Measurements from ENCODE around the gene ESR1.

Gene ESR1
- 0.06 to 4.6 (median 0.30) reads per million in 9 experiments for total RNA-seq

DNA sequence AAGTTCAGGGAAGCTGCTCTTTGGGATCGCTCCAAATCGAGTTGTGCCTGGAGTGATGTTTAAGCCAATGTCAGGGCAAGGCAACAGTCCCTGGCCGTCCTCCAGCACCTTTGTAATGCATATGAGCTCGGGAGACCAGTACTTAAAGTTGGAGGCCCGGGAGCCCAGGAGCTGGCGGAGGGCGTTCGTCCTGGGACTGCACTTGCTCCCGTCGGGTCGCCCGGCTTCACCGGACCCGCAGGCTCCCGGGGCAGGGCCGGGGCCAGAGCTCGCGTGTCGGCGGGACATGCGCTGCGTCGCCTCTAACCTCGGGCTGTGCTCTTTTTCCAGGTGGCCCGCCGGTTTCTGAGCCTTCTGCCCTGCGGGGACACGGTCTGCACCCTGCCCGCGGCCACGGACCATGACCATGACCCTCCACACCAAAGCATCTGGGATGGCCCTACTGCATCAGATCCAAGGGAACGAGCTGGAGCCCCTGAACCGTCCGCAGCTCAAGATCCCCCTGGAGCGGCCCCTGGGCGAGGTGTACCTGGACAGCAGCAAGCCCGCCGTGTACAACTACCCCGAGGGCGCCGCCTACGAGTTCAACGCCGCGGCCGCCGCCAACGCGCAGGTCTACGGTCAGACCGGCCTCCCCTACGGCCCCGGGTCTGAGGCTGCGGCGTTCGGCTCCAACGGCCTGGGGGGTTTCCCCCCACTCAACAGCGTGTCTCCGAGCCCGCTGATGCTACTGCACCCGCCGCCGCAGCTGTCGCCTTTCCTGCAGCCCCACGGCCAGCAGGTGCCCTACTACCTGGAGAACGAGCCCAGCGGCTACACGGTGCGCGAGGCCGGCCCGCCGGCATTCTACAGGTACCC lies at the start of gene ESR1:
TSS of gene ESR1 (plus strand) at position 170 of the 858 bp plus-strand sequence. CDS start at position 401, 231 bp downstream.
- H3K36me3 Mint-ChIP-seq (ENCODE audit: insufficient read depth): no peaks in the 10 kb centered on the region
- peak within 1 kb of the TSS; percentile 65 to 73 for H3K4me3 Mint-ChIP-seq
- H3K4me1 Mint-ChIP-seq (ENCODE audit: low read depth in 2 of 2): peaks cover 10 to 11% of the 10 kb centered on the region in 2 donors
- no peak within 1 kb of the TSS for H3K27ac Mint-ChIP-seq
- no peak for ATAC-seq (replicated peaks)
- no peak for DNase-seq
- peaks cover 66 to 67% of the 10 kb centered on the region in 2 donors for H3K27me3 Mint-ChIP-seq
- no peaks in the 10 kb centered on the region for H3K9me3 Mint-ChIP-seq

GRCh38 chr6:151760486-151760885 lies 47.0 kb upstream of the ESR1 start:
- Mint-ChIP-seq H3K36me3 (ENCODE audit: insufficient read depth) (no peaks in the 10 kb centered on the region), H3K9me3 (no peaks in the 10 kb centered on the region), H3K27me3 (peaks cover 8 to 14% of the 10 kb centered on the region in 2 donors), H3K4me3 (no peak overlapping the region), H3K4me1 (ENCODE audit: low read depth in 2 of 2) (peaks cover 6 to 7% of the 10 kb centered on the region in 2 donors), H3K27ac (no peak overlapping the region)
- ATAC-seq (replicated peaks) (no peak), DNase-seq (no peak)

GRCh38 chr6:151761851-151762250 lies 45.6 kb upstream of the ESR1 start:
- H3K36me3 Mint-ChIP-seq (ENCODE audit: insufficient read depth): no peaks in the 10 kb centered on the region
- H3K4me1 Mint-ChIP-seq (ENCODE audit: low read depth in 2 of 2): peaks cover 6 to 7% of the 10 kb centered on the region in 2 donors
- no peaks in the 10 kb centered on the region for H3K9me3 Mint-ChIP-seq
- no peak overlapping the region for H3K27ac Mint-ChIP-seq
- no peak for ATAC-seq (replicated peaks)
- H3K4me3 Mint-ChIP-seq: no peak overlapping the region
- H3K27me3 Mint-ChIP-seq: peaks cover 8 to 14% of the 10 kb centered on the region in 2 donors
- DNase-seq: no peak

- DNase-seq: no peak
- peaks cover 0 to 2% of the 10 kb centered on the region in 2 donors for H3K4me1 Mint-ChIP-seq (ENCODE audit: low read depth in 2 of 2)
- H3K27me3 Mint-ChIP-seq: peaks cover 8 to 18% of the 10 kb centered on the region in 2 donors
- H3K9me3 Mint-ChIP-seq: no peaks in the 10 kb centered on the region
- H3K36me3 Mint-ChIP-seq (ENCODE audit: insufficient read depth): no peaks in the 10 kb centered on the region
- ATAC-seq (replicated peaks): no peak
- no peak overlapping the region for H3K27ac Mint-ChIP-seq
- H3K4me3 Mint-ChIP-seq: no peak overlapping the region
Measured at GRCh38 chr6:151762817-151763216, 44.7 kb upstream of the ESR1 start.

DNA sequence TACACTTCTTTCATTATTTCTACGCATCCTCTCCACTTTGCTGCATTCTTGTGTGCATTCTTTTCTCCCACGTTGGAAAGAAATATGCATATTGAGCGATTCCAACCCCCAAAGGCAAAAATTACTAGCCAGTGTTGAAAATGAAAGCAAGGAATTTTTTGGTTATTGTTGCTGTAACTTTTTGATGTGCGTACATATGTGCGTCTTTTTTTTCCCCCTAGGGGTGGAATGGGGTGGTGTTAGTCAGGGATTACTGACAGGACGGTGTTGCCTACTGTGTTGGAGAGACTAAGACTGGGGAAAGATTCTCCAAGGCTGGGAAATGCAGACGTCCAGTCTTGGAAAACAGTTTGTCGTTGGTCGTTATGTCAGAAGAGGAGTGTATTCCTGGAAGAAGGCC lies 44.2 kb upstream of the ESR1 start:
- H3K4me3 Mint-ChIP-seq: no peak overlapping the region
- no peak overlapping the region for H3K27ac Mint-ChIP-seq
- DNase-seq: no peak

DNA sequence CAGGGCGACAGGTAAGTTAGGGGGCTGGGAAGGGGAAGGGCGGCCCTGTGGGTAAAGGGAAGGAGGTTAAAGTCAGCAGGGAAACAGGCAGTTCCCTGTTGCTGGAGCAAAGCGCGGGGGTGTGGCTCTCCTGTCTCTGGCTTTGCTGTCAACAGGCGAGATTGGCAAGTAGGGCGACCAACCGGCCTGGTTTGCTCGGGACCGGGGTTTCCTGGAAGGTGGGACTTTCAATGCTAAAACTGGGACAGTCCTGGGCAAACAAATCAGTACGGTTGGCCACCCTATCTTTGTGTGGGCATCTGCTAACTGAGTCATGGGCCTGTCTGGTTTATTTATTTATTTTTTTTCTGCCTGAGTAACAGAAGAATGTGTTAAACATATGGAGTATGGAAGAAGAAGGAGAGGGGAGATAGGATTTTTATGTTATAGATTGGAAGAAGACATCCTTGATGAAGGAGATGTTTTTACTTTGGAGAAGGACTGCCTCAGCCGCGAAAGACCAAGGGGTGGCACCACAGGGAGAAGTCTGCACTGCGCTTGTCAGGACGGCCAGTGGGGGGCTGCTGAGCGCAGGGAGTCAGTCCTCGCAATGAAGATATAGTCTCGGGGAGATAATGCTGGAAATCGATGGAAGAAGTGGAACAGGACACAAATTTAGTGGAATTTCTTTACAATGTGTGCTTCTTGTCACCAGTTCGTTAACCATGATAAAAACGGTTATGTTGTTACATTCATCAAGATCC lies 43.4 kb upstream of the ESR1 start:
- H3K27ac Mint-ChIP-seq: peak overlapping the region in 1 of 2 donors; percentile 9
- peaks cover 0 to 2% of the 10 kb centered on the region in 2 donors for H3K4me1 Mint-ChIP-seq (ENCODE audit: low read depth in 2 of 2)
- peak; percentile 53 for ATAC-seq (replicated peaks)
- H3K9me3 Mint-ChIP-seq: no peaks in the 10 kb centered on the region
- no peaks in the 10 kb centered on the region for H3K36me3 Mint-ChIP-seq (ENCODE audit: insufficient read depth)
- H3K4me3 Mint-ChIP-seq: no peak overlapping the region
- H3K27me3 Mint-ChIP-seq: peaks cover 8 to 25% of the 10 kb centered on the region in 2 donors
- no peak for DNase-seq

More for the DNA sequence above, 44.2 kb upstream of the ESR1 start:
- Mint-ChIP-seq H3K9me3 (no peaks in the 10 kb centered on the region), H3K27me3 (peaks cover 8 to 23% of the 10 kb centered on the region in 2 donors), H3K4me1 (ENCODE audit: low read depth in 2 of 2) (peaks cover 0 to 2% of the 10 kb centered on the region in 2 donors), H3K36me3 (ENCODE audit: insufficient read depth) (no peaks in the 10 kb centered on the region)
- ATAC-seq (replicated peaks): no peak

- peaks cover 16 to 34% of the 10 kb centered on the region in 2 donors for H3K27me3 Mint-ChIP-seq
- ATAC-seq (replicated peaks) (peak; percentile 58), DNase-seq (peak; percentile 17 to 52 (median 18))
- H3K36me3 Mint-ChIP-seq (ENCODE audit: insufficient read depth): no peaks in the 10 kb centered on the region
- H3K4me3 Mint-ChIP-seq: no peak overlapping the region
- H3K4me1 Mint-ChIP-seq (ENCODE audit: low read depth in 2 of 2): peaks cover 0 to 2% of the 10 kb centered on the region in 2 donors
- no peaks in the 10 kb centered on the region for H3K9me3 Mint-ChIP-seq
- H3K27ac Mint-ChIP-seq: no peak overlapping the region
Measured at GRCh38 chr6:151765444-151765886, 42.0 kb upstream of the ESR1 start.

- peaks cover 15 to 30% of the 10 kb centered on the region in 2 donors for H3K27me3 Mint-ChIP-seq
- no peaks in the 10 kb centered on the region for H3K9me3 Mint-ChIP-seq
- H3K36me3 Mint-ChIP-seq (ENCODE audit: insufficient read depth): peaks cover 3% of the 10 kb centered on the region
- ATAC-seq (replicated peaks) (no peak), DNase-seq (no peak)
- no peak overlapping the region for H3K4me3 Mint-ChIP-seq
- no peaks in the 10 kb centered on the region for H3K4me1 Mint-ChIP-seq (ENCODE audit: low read depth in 2 of 2)
- H3K27ac Mint-ChIP-seq: no peak overlapping the region
Measured at GRCh38 chr6:151772446-151772845, 35.0 kb upstream of the ESR1 start.

DNA sequence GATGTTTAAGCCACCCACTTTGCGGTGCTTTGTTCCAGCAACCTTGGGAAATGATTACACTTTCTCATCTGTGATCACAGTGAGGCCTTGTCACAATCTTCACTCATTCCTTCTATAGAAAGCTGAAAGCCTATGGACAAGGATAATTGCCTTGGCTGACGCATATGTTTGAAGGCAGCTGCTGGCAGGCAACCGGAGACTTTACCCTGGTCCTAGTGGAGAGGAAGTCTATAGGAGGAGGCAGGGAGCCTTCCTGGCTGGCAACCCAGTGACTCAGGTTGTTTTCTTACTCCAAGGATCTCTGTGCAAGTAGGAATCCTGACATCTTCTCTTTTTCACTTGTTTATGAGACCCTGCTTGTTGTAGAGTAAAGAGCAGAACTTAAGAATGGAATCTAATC lies 34.1 kb upstream of the ESR1 start:
- peaks cover 3% of the 10 kb centered on the region for H3K36me3 Mint-ChIP-seq (ENCODE audit: insufficient read depth)
- H3K4me1 Mint-ChIP-seq (ENCODE audit: low read depth in 2 of 2): no peaks in the 10 kb centered on the region
- DNase-seq (no peak), ATAC-seq (replicated peaks) (no peak)
- no peaks in the 10 kb centered on the region for H3K9me3 Mint-ChIP-seq
- no peak overlapping the region for H3K27ac Mint-ChIP-seq
- peaks cover 15 to 24% of the 10 kb centered on the region in 2 donors for H3K27me3 Mint-ChIP-seq
- H3K4me3 Mint-ChIP-seq: no peak overlapping the region

DNA sequence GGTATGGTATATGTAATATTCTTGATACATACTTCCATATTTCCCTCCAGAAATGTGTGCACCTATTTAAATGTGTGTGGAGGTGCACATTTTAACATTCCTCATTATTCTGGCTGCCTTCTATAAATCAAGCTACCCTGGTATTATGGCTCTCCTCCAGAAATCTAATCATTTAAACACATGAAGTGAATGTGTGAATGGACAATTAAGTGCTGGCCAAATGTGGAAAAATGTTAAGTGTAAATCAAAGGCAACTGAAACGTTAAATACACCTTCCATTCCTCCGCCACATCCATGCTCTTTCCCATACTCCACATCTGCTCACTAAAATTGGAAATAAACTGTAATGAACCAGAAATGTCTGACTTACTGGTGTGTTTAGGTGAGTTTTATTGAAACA lies 24.9 kb upstream of the ESR1 start:
- H3K4me3 Mint-ChIP-seq: no peak overlapping the region
- no peak overlapping the region for H3K27ac Mint-ChIP-seq
- no peaks in the 10 kb centered on the region for H3K9me3 Mint-ChIP-seq
- H3K27me3 Mint-ChIP-seq: peaks cover 5 to 17% of the 10 kb centered on the region in 2 donors
- no peaks in the 10 kb centered on the region for H3K36me3 Mint-ChIP-seq (ENCODE audit: insufficient read depth)
- no peaks in the 10 kb centered on the region for H3K4me1 Mint-ChIP-seq (ENCODE audit: low read depth in 2 of 2)
- no peak for DNase-seq
- ATAC-seq (replicated peaks): no peak

DNA sequence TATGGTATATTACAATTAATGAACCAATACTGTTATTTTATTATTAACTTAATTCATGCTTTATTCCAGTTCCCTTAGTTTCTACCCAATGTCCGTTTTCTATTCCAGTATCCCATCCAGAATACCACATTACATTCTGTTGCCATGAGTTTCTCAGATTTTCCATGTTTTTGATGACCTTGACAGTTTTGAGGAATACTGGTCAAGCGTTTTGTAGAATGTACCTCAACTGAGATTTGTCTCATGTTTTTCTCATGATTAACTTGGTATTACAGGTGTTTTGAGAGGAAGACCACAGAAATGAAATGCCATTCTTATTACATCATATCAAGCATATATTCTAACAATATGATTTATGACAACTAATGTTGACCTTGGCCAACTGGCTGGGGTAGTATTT lies 23.8 kb upstream of the ESR1 start:
- DNase-seq: no peak
- H3K4me1 Mint-ChIP-seq (ENCODE audit: low read depth in 2 of 2): no peaks in the 10 kb centered on the region
- peaks cover 10 to 16% of the 10 kb centered on the region in 2 donors for H3K27me3 Mint-ChIP-seq
- H3K9me3 Mint-ChIP-seq: no peaks in the 10 kb centered on the region
- no peak overlapping the region for H3K27ac Mint-ChIP-seq
- no peak for ATAC-seq (replicated peaks)
- no peaks in the 10 kb centered on the region for H3K36me3 Mint-ChIP-seq (ENCODE audit: insufficient read depth)
- H3K4me3 Mint-ChIP-seq: no peak overlapping the region

- ATAC-seq (replicated peaks) (no peak), DNase-seq (no peak)
- H3K27ac Mint-ChIP-seq: no peak overlapping the region
- no peaks in the 10 kb centered on the region for H3K36me3 Mint-ChIP-seq (ENCODE audit: insufficient read depth)
- no peaks in the 10 kb centered on the region for H3K9me3 Mint-ChIP-seq
- no peak overlapping the region for H3K4me3 Mint-ChIP-seq
- H3K4me1 Mint-ChIP-seq (ENCODE audit: low read depth in 2 of 2): no peaks in the 10 kb centered on the region
- peaks cover 14 to 16% of the 10 kb centered on the region in 2 donors for H3K27me3 Mint-ChIP-seq
Measured at GRCh38 chr6:151784441-151785214, 22.9 kb upstream of the ESR1 start.
